Aorta (tissue), 5 donors: ENCODE data around the gene FOXC1. TPM values are rescaled to one million over a fixed set of nuclear protein-coding genes. Genes with fewer than 3 reads are reported as not detected.

Experiments
- ATAC-seq: fragments of 200-7000 bp; cut with Tn5 transposase; one replicate; pipeline ENCODE4 v1.9.1; 2022; ENCODE audit warnings: moderate library complexity; ENCODE audit not compliant: low FRiP score
- DNase-seq, 2 donors: peaks; one replicate each; pipeline ENCODE4 v3.0.0-alpha.2; 2020
- H3K27ac ChIP-seq, 2 donors: one replicate each; pipeline ENCODE4 v1.5.1; 2013; ENCODE audit warnings: low read length in 2 of 2, mild to moderate bottlenecking in 2 of 2, moderate library complexity in 2 of 2, control low read depth in 1 of 2, inconsistent platforms in 1 of 2, low read depth in 1 of 2
- H3K27me3 ChIP-seq, 2 donors: one replicate each; pipeline ENCODE4 v1.6.1; 2013; ENCODE audit warnings: control low read depth in 1 of 2, low read length in 1 of 2, mild to moderate bottlenecking in 1 of 2, moderate library complexity in 1 of 2; ENCODE audit not compliant: insufficient read depth in 2 of 2, control insufficient read depth in 1 of 2
- H3K36me3 ChIP-seq, 2 donors: one replicate each; pipeline ENCODE4 v1.6.1; 2013; ENCODE audit warnings: control low read depth in 1 of 2, low read length in 1 of 2, mild to moderate bottlenecking in 1 of 2; ENCODE audit not compliant: insufficient read depth in 2 of 2, control insufficient read depth in 1 of 2
- H3K4me1 ChIP-seq, 2 donors: one replicate each; pipeline ENCODE4 v1.6.1; 2013; ENCODE audit warnings: low read length in 2 of 2, control low read depth in 1 of 2, mild to moderate bottlenecking in 1 of 2, moderate library complexity in 1 of 2; ENCODE audit not compliant: insufficient read depth in 2 of 2, control insufficient read depth in 1 of 2
- H3K4me3 ChIP-seq, 2 donors: one replicate each; pipeline ENCODE4 v1.5.1; 2013; ENCODE audit warnings: low read length in 2 of 2, control low read depth in 1 of 2, mild to moderate bottlenecking in 1 of 2
- H3K9me3 ChIP-seq: one replicate; pipeline ENCODE4 v1.6.1; 2013; ENCODE audit warnings: mild to moderate bottlenecking, low read length; ENCODE audit not compliant: control insufficient read depth
- WGBS, 2 donors: extraction: QIAGEN DNeasy Blood & Tissue Kit; methylation state at CpG; one replicate each; pipeline ENCODE4 v1.1.7; 2013; 5-methylcytosine and 5-hydroxymethylcytosine counted together
- intact Hi-C, 2 donors: fragments of 100-400 bp; cut with DNase I; formaldehyde crosslinking; loops; one replicate each; pipeline versions ENCODE4 v1.14.2 to v1.15.0; 2022
- polyA plus RNA-seq, 2 donors: library from polyadenylated mRNA; stranded (reverse); fragments of 200-250 nt; gene quantifications; one replicate each; pipeline ENCODE4 v1.2.3, GENCODE V29; 2013
- total RNA-seq, 2 donors: library from RNA; stranded (reverse); fragmentation: NEBNext Ultra II Directional; extraction: Animal tissue kit (Norgen Biotek cat#: 25700); gene quantifications; one replicate each; pipeline ENCODE4 v1.2.1, GENCODE V29; 2021
- donor health status: healthy with polysubstance abuse.
- donor health status: Bipolar disorder and iron deficiency.
- donor health status: DM: no; HTN: no; CAD: no.
- donor health status: DM: no; HTN: no; CAD: no.
- donor health status: DM: yes; HTN: yes; CAD: no.

FOXC1 gene
- total and polyA plus RNA-seq, 4 donors = 18.5 to 134 (median 70.7) TPM

- WGBS, 2 donors = 20 to 26% methylated on average over 13 of the region's 13 CpGs
- Histone ChIP-seq H3K27ac (peak overlapping the region; percentile 39 to 64), H3K36me3 (no peaks in the 10 kb centered on the region), H3K4me3 (no peak overlapping the region), H3K27me3 (no peaks in the 10 kb centered on the region), H3K9me3 (no peaks in the 10 kb centered on the region), H3K4me1 (no peaks in the 10 kb centered on the region)
- intact Hi-C loops = no loop called here
- DNase-seq (peak in 1 of 2 donors; percentile 85), ATAC-seq (peak; percentile 56)
These were observed 35.5 kb upstream of the FOXC1 start for GRCh38 chr6:1574083-1574761.

- no peaks in the 10 kb centered on the region for H3K4me1 ChIP-seq
- intact Hi-C loops = no loop called here
- H3K36me3 ChIP-seq = no peaks in the 10 kb centered on the region
- no peak for ATAC-seq
- no peaks in the 10 kb centered on the region for H3K27me3 ChIP-seq
- H3K9me3 ChIP-seq = no peaks in the 10 kb centered on the region
- no peak for DNase-seq
- WGBS, 2 donors = 54 to 68% methylated on average over 6 of the region's 6 CpGs
- H3K27ac ChIP-seq = peak overlapping the region; percentile 64 to 69
- H3K4me3 ChIP-seq = no peak overlapping the region
These were observed 34.9 kb upstream of the FOXC1 start for GRCh38 chr6:1574890-1575209.

- ATAC-seq = peak; percentile 53
- peak overlapping the region; percentile 64 to 69 for H3K27ac ChIP-seq
- H3K4me1 ChIP-seq = no peaks in the 10 kb centered on the region
- WGBS, 2 donors = 5 to 9% methylated on average over 16 of the region's 16 CpGs
- H3K4me3 ChIP-seq = no peak overlapping the region
- H3K9me3 ChIP-seq = no peaks in the 10 kb centered on the region
- intact Hi-C loops = no loop called here
- peak in 1 of 2 donors; percentile 85 for DNase-seq
- no peaks in the 10 kb centered on the region for H3K36me3 ChIP-seq
- H3K27me3 ChIP-seq = no peaks in the 10 kb centered on the region
These were observed 34.3 kb upstream of the FOXC1 start for GRCh38 chr6:1575210-1576041.

- 81 to 83% methylated on average over 9 of the region's 9 CpGs for WGBS, 2 donors
- DNase-seq (no peak), ATAC-seq (no peak)
These were observed 33.5 kb upstream of the FOXC1 start for GRCh38 chr6:1576166-1576565.

GRCh38 chr6:1576711-1577110 is 33.0 kb upstream of the FOXC1 start:
- WGBS, 2 donors = 96 to 97% methylated on average over 11 of the region's 11 CpGs
- no peak for ATAC-seq
- intact Hi-C loops = no loop called here
- no peak overlapping the region for H3K4me3 ChIP-seq
- no peaks in the 10 kb centered on the region for H3K4me1 ChIP-seq
- H3K27ac ChIP-seq = no peak overlapping the region
- DNase-seq = no peak
- H3K36me3 ChIP-seq = no peaks in the 10 kb centered on the region
- H3K9me3 ChIP-seq = no peaks in the 10 kb centered on the region
- H3K27me3 ChIP-seq = no peaks in the 10 kb centered on the region

More at GRCh38 chr6:1576166-1576565, 33.5 kb upstream of the FOXC1 start:
- no peaks in the 10 kb centered on the region for H3K27me3 ChIP-seq
- no peaks in the 10 kb centered on the region for H3K9me3 ChIP-seq
- intact Hi-C loops = no loop called here
- no peaks in the 10 kb centered on the region for H3K36me3 ChIP-seq
- H3K4me1 ChIP-seq = no peaks in the 10 kb centered on the region
- no peak overlapping the region for H3K27ac ChIP-seq
- H3K4me3 ChIP-seq = no peak overlapping the region

- WGBS, 2 donors = 96 to 98% methylated on average over 11 of the region's 11 CpGs
- intact Hi-C loops = no loop called here
- Histone ChIP-seq H3K4me3 (no peak overlapping the region), H3K9me3 (no peaks in the 10 kb centered on the region), H3K4me1 (no peaks in the 10 kb centered on the region), H3K27ac (no peak overlapping the region), H3K36me3 (no peaks in the 10 kb centered on the region), H3K27me3 (no peaks in the 10 kb centered on the region)
- DNase-seq (no peak), ATAC-seq (no peak)
These were observed 32.5 kb upstream of the FOXC1 start for GRCh38 chr6:1577146-1577680.

- H3K4me3 ChIP-seq = no peak overlapping the region
- ATAC-seq (no peak), DNase-seq (no peak)
- 78 to 85% methylated on average over 19 of the region's 19 CpGs for WGBS, 2 donors
- H3K36me3 ChIP-seq = no peaks in the 10 kb centered on the region
- no peak overlapping the region for H3K27ac ChIP-seq
- H3K27me3 ChIP-seq = no peaks in the 10 kb centered on the region
- H3K9me3 ChIP-seq = no peaks in the 10 kb centered on the region
- no peaks in the 10 kb centered on the region for H3K4me1 ChIP-seq
- intact Hi-C loops = no loop called here
These were observed 31.6 kb upstream of the FOXC1 start for GRCh38 chr6:1577896-1578745.

- ATAC-seq = no peak
- intact Hi-C loops = no loop called here
These were observed 30.6 kb upstream of the FOXC1 start for GRCh38 chr6:1579096-1579495.

More at GRCh38 chr6:1579096-1579495, 30.6 kb upstream of the FOXC1 start:
- Histone ChIP-seq H3K36me3 (no peaks in the 10 kb centered on the region), H3K27me3 (no peaks in the 10 kb centered on the region), H3K4me3 (no peak overlapping the region), H3K9me3 (no peaks in the 10 kb centered on the region), H3K27ac (no peak overlapping the region), H3K4me1 (no peaks in the 10 kb centered on the region)
- 91 to 92% methylated on average over 5 of the region's 5 CpGs for WGBS, 2 donors
- DNase-seq = no peak
